Right kidney (tissue), 1 donor: ENCODE measurements around the gene SPP2.

Experiments
- DNase-seq: peaks from one replicate; pipeline ENCODE4 v3.0.0-alpha.2; 2016

SPP2 gene

DNA sequence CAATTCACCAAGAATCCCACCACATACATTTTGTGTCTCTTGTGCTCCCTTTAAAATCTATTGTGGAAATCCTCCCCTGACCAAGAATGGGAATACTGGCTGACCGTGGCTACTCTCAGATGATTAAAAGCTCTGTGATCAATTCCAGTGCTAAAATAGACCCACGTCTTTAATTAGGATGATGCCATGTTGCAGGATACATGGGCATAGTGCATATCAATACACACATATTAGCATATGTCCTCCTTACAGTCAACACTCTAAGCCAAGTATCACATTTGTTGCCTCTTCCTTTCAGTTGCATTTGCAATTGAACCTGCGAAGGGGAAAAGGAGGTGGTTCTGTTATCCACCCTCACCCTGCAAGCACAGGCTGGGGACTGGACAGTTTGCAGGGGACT is 41.8 kb downstream of the SPP2 start:
- no peak for DNase-seq

DNA sequence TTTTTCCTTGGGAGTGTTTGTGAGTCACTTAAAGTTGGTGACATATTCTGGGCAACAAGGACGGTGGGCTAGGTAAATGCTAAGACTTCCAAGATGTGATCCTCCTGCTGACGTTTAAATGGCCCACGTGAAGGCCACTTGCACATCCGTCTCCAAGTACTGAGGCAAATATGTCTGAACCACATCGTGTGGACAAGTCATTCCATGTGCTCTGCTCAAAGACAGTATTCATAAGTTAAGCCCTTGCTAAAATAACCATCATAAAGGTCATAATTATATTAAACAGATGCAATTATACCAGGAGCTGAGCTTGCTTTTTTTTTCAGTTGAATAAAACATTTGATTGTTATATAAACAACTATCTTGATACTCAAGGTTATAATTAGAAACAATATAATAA is 44.8 kb downstream of the SPP2 start:
- DNase-seq, result no peak

DNA sequence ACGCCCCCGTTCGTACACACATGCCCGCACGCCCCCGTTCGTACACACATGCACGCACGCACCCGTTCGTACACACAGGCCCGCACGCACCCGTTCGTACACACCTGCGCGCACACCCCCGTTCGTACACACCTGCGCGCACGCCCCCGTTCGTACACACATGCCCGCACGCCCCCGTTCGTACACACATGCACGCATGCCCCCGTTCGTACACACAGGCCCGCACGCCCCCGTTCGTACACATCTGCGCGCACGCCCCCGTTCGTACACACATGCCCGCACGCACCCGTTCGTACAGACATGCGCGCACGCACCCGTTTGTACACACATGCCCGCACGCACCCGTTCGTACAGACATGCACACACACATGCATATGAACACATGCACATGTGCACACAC is 45.7 kb downstream of the SPP2 start:
- DNase-seq, result no peak

DNA sequence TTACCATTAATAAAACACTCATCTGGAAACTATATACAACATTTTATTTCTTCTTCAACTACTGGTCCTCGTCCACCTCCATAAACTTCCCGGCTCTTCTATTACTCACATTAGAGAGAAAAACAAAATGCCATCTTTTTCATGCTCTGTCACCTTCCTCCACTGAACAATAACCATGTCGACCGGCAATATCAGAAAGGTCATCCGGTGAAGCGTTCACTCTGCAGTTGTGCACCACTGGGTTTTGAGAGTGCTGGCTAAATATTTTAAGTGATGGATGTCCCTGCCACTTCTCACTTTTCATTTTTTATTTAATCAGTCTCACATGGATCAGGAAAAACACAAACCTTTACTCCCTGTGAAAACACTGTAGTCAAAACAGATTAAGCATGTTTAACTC is 48.2 kb downstream of the SPP2 start:
- DNase-seq, result no peak

DNA sequence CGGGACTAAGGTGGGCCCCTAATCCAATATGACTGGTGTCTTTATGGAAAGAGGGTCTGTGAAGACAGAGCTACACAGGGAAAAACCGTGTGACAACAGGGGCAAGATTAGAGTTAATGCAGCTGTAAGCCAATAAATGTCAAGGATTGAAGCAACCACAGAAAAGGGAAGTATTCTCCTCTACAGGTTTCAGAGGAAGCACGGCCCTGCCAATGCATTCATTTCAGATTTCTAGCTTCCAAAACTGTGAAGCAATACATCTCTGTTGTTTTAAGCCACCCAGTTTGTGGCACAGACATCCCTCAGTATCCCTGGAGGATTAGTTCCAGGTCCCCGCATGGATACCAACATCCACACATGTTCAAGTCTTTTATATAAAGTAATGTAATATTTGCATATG is 48.8 kb downstream of the SPP2 start:
- DNase-seq, result no peak

DNA sequence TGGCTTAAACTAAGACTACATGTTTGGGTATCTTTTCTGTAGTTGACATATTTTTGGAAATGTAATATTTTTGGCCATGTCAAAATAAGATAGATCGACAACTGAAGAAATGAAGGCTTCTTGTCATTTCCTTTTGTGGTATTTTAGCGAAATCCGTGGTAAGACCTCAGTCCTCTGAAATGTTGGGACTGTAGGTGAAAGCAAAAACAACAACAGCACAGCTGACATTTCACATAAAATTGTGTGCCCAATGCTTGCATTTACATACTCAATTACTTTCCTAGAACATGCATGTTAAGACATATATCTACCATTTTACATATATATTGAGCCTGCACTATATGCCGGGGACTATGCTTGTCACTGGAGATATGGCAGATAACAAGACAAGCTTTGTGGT is 50.2 kb downstream of the SPP2 start:
- no peak for DNase-seq

DNA sequence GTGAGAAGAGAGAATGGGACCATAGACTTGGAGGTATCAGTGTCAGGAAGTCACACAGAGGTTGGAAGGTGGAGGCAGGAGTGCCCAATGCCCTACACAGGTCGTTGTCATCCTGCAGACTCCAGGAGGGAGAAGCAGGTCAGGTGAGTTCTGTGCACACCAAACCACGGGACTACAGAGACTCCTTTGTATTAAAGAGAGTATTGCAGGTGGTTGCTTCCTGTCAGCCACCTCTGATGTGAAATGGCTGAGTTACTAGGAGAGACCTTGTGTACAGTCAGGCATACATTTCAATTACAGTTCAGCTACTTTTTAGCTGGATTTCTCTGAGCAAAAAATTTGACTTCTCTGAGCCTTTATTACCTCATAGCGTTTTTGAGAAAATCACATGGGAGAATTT is 51.6 kb downstream of the SPP2 start:
- DNase-seq, result no peak

DNA sequence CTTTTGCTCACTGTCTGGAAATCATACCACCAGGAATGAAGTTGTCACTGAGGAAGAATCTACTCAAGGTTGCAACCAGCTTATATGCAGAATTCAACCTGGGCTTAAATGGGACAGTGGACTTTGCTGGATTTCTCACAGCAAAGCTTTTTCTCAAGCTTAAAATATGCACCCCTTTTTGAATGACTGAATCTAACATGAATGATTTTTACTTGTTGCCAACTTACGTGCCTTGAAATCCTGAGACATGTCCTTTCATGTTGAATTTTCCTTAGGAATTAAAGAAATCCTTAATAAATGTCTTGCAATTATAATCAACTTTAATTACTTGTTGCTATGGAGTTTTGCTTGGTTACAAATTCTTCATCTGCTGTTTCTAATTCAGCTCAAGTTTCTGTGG is 57.4 kb downstream of the SPP2 start:
- DNase-seq, result no peak

DNA sequence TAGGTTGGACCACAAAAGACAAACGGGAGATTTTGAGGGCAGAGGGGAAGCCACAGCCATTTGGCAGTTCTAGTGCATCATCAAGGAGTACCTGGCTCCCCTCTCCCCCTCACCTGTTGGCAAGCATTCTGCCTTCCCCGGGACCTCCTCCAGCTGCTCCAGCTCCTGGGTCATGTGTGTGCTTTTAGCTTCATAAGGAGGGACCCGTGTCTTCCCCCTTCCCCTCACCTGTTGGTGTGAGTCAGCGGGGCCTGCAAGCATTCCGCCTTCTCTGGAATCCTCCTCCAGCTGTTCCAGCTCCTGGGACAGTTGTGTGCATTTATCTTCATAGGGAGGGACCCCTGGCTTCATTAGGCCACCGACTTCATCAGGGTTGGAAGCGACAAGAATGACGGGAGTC is 58.8 kb downstream of the SPP2 start:
- DNase-seq, result no peak

DNA sequence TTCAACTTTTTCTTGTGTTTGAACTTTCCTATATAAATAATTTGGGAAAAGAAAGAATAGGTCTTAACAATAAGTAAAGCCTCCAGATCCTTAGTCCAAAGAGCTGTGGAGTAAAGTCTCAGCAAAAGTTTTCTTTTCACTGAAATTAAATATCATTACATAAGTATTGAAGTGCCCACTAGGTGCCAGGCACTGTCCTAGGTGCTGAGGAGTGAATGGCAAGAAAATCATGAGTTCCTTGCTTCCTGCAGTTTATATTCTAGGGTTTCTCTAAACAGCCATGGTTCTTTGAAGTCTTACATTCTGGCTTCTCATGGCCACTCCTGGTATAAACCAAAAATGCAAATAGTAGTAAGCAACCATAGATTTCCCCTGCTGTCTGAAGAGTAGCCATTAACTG is 59.7 kb downstream of the SPP2 start:
- no peak for DNase-seq

DNA sequence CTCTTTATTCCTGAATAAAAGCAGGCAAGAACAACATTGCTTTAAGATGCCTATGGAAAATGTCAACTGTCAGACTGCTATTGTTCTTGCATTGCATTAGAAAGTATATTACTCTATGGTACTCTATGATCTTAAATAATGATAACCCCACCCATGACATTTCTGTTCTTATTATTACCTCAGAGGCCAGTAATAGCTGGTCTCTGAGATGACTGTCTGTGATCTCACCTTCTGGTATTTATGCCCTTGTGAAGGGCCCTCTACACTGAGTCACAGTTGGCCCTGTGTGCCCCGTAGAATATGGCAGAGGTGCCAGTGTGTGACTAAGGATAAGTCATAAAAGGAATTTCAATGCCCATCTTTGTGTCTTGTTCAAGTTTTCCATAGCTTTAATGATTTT is 61.0 kb downstream of the SPP2 start:
- no peak for DNase-seq

DNA sequence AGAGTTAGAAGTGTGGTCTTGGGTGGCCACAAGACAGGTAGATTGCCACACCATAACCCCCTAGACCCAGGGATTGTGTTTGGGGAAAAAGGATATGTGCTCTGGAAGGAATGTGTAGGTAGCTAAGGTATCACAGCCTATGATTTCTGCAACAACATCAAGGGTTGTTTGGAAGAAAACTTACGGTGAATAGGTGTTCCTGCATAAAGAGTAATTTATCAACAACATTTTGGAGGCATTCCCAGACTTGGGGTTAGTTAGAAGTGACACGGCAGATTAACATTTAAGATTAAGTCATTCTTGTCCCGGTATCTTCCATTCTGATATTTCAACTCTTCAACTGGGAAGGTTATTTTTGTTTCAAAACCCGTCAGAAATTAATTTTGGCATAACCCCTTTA is 65.5 kb downstream of the SPP2 start:
- no peak for DNase-seq

DNA sequence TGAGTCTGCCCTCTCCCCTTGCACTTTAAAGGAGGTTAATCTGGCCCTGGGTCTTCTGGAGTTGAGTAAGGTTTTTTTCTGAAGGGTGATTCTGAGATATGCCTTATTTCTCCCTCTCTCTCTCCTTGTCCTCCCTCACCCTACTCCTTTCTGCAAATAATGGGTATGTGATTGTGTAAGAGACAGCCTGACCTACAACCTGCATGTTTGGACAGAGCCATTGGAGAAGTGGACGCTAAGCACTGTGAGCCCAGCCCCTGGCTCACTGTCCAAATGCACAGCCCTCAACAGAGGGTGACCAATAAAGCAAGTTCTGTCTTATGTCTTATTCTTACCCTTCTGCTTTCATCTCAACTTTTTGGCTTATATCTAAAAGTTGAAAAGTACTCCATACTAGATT is 71.5 kb downstream of the SPP2 start:
- DNase-seq, result no peak

DNA sequence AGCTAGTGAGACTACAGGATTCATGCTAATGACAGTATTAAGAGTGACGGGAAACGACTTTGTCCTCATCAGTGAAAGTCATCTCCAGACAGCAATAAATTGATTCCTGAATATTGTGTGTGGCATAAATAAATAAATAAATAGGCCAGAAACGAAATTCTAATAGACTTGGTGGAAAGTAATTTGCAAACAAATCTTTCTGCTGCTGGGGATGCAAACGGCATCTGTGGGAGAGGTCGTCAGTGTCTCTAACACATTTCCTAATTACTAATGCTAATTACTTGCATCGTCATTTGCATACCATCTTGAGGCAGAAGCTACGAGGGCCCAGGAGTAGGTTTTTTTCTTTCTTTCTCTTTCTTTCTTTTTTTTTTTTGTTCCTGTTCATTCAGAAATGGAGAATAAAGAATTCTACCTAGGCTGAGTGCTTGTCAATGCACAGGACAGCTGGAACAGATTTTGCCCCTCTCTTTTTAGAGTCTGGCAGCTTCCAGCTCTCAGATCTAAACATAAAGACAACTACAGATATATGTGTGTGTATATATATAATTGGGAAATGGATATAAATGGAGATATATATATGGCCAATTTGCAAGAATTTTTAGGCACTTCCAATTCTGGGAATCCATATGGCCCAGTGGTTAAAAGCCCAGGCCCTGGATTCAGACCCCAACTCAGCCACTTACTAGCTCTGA is 75.1 kb downstream of the SPP2 start:
- DNase-seq, result no peak

DNA sequence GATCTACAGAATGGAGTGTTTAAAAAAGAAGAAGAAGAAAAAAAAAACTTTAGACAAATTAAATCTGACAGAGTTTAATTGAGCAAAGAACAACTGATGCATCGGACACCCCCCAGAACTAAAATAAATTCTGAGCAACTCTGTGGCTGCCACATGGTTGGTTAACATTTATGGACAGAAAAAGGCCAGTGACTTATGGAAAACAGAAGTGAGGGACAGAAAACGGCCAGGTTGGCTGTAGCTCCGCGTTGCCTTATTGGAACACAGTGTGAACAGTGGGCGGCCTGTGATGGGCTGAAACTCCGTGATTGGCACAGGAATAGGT is 75.6 kb downstream of the SPP2 start:
- DNase-seq, result no peak
